ENCODE results near the gene HMCN2.

Gene HMCN2

DNA sequence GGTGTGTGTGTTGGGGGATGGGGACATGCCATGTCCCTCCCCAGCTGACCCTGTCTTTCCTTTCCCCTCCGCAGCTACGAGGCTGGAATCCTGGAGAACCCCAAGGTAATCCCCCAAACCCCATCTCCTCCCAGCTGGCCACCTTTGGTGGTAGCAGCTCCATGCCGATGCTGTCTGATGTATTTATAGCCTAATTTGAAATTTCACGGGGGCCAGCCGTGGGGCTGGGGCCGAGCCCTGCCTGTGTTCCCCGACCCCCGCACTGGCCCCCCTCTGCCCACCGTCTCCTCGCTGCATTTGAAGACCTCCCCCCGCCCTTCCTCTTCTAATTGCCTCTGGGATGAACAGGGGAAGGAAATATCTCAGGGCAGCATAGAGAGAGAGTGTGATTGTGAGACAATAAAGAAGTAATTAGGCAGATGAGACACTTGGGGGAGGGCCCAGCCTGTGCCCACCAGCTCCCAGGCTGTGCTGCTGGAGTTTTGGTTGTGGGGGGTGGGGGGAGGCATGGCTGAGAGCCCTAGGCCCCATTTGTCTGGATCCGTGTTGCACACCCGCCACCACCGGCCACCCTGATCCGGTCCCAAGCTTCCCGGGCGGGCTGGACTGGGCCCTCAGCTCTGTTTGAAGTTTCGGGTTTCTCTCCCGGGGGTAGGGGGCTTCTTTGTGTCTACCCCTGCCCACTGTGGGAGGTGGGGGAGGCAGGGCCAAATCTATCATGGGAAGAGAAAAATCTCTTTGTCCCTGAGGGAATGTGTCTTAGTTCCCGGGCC, 206.0 kb downstream of the HMCN2 start:
- DNase-seq (ENCODE audit: low spot score): no peak

DNA sequence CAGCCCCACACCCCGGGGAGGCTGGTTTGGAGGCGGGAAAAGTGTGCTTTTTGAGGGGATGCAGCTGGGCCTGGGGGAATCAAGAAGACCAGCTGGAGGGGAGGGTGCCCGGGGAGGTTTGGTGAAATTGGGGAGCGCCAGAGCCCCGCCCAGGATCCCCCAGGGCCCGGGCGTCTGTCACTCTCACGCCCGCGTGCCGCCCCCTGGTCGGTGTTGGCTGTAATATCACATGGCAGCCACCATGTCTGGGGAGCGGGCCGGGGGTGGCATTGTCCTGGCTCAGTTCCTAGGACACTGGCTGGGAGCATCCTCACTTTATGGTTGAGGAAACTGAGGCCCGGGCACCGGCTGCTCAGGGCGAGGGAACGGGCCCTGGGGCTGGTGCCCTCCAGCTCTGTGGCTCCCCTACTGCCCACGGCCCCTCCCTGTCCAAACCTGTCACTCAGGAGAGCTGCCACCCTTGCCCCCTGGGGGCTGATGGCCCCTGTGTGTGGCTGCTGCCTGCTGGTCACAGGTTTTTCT, 206.7 kb downstream of the HMCN2 start:
- no peak for DNase-seq (ENCODE audit: low spot score)

DNA sequence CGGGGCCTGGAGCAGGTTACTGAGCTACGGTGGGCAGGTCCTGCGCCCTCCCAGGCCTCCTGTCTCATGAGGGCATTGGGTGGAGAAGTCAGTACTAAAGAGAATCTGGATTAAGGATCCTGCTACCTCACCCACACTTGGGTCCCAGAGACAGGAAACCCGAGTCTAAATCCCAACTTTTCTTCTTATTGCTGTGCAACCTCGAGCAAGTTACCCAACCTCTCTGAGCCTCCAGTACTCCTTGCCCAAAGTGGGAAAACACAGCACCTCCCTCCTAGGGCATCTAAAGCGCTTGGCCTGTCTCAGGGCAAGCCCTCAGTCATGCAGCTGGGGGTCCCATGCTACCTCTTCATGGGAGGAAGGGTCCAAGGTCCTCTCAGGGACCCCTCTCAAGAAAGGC, 207.4 kb downstream of the HMCN2 start:
- DNase-seq (ENCODE audit: low spot score): no peak

DNA sequence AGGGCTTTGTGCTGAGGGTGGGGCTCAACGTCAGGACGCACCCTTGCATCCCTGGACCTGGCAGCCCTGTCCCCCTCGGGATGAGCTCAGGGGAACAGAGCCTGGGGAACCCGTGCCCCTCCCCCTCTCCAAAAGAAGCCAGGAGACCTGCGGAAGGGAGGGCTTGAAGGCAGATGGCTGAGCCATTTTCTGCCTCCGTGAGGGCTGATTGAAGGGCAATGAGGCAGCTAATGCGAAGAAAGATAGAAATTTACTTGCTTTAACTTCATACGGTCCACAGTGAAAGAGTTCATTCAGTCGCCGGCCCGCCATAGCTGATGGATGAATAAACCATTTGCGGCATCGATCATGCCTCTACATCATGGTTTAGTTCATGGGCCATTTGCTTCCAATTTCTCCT, 208.0 kb downstream of the HMCN2 start:
- no peak for DNase-seq (ENCODE audit: low spot score)

DNA sequence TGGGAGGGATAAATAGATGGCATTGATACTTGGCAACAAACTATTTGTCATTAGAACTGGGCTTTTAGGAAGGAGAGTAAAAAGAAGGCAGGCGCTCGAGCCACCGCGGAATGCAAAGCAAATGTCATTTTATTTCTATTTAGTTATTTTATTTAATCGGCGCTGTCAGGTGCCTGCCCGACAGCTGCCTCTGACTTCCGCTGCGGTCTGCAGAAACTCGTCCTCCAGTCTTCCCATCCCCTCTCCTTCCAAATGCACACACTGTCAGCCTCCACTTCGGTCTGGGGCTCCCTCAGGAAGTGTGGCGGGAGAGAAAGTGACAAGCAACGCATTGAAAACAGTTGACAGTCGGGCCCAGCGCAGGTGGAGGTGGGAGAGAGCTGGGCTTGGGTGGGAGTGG, 208.5 kb downstream of the HMCN2 start:
- DNase-seq (ENCODE audit: low spot score): no peak

DNA sequence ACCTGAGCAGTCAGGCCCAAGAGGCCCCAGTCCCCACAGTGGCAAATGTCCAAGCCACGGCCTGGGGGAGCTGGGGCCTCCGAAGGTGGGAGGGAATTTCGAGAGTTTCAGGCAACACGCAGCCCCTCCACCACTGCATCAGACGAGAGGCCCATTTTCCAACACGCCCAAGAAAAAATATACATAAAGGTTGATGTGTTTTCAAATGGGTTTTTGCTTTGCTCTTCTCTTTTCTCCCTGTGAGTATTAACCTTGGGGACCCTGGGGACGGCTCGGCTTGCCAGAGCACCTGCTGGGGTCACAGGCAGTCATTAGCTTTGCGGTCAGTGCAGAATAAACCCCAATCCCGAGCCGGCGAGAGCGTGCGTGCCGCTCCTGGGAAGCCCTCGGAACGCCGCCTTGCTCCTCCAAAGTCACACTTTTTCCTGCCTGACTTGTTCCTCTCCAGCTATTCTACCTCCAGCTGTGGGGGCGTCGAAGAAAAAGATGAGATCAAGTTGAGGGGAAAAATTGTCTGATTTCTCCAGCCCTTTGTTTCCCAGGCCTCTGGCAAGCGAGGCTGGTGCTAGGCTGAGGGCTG, 210.7 kb downstream of the HMCN2 start:
- no peak for DNase-seq (ENCODE audit: low spot score)

DNA sequence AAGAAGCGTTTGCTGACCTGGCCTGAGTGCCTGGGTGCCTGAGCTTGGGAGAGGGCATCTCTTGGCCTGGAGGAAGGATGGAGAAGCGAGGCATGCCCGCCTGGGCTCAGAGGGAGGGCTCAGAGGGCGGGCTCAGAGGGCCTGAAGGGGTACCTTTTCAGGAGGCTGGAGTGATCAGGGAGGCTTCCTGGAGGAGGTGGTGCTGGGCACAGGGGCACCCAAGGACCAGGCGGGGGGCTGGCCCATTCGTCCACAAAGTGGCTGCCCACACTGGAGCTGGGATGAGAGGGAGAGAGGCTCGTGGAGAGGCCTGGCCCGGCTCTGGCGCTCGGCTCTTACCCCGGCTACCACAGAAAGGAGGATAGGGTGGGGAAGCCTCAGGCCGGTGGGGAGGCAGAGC, 212.0 kb downstream of the HMCN2 start:
- DNase-seq (ENCODE audit: low spot score): no peak

DNA sequence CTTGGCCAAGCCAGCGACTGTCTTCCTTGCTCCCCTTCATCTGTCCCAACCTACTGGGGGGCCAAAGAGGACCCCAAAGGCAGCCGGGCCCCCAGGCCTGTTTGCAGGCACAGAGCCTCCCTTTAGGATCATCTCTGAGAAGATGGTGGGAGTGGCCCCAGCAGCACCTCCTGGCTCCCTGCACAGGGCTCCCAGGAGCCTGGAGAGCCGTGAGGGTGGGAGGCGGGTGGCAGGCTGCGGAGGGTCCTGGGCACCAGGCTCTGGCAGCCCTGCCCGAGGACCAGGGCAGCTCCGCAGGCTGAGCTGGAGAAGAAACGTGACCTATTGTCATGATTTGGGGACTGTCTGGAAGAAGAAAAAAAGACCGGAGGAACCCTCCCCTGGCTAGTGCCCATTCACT, 212.6 kb downstream of the HMCN2 start:
- no peak for DNase-seq (ENCODE audit: low spot score)

DNA sequence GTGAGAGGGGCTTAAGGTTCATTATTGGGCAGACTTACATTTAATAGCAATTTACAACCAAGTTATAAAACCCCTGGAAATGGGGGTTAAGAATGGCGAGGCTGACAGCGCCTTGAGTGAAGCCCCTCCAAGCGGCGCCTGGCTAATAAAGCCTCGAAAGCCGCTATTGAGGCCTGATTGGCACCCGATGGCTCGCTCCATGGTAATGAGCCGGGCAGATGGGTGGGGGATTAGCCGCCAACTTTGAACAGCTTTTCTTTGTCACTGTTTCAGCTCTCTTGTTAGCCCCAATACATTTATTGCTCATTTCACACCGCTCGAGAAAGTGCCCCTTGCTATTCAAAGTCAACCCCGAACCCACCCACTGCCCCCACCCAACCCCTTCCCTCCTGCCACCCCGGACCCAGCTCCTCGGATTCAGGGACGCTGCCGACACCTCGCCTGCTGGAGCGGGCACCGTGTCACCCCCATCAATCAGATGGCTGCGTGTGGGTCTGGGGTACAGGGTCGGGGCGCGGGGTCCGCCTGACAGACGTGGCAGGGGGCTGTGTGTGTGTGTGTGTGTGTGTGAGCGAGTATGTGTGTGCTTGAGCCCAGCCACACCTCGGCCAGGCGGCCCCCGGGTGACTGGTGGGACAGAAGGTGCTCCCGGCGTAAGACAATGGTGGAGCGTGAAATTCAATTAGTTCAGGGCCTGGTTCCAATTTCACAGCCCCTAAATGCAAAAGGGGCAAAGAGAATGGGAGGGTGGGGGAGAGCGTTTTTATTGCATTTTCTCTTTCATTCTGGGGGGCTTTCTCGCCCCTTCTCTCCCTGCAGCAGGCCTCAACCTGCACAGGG, 213.4 kb downstream of the HMCN2 start:
- DNase-seq (ENCODE audit: low spot score): no peak

DNA sequence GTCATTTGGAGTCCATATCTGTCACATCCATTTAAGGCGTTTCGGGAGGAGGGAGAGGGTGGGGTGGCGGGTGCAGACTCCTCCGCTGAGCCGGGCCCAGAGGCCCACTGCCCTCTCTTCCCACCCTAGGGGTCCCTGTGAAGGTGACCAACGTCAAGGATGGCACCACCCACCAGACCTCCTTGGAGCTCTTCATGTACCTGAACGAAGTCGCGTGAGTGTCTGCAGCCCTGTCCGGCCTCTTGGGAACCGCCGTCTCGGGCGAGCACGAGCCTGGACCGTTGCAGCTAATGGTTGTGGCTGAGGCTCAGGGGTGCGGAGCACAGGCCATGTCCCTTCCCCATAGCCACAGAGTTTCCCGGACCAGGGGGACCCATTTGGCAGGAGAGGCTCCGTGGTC, 214.0 kb downstream of the HMCN2 start:
- no peak for DNase-seq (ENCODE audit: low spot score)

DNA sequence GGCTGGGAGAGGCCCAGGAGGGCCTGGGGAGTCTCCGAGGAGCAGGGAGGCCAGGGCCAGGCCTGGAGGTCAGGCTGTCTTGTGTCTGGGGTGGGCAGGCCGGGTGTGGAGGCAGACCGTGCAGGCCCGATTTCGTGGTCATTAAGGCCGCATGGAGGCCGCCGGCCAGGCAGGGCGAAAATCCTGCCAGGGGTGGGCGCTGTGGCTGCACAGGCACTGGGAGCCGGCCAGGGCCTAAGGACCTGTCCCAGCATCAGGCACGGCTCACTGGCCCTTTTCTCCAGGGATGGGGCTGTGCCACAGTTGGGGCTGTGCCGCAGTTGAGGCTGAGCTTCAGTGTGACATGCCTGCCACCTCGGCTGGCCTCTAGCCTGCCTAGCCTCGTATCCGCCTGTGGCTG, 215.1 kb downstream of the HMCN2 start:
- no peak for DNase-seq (ENCODE audit: low spot score)

DNA sequence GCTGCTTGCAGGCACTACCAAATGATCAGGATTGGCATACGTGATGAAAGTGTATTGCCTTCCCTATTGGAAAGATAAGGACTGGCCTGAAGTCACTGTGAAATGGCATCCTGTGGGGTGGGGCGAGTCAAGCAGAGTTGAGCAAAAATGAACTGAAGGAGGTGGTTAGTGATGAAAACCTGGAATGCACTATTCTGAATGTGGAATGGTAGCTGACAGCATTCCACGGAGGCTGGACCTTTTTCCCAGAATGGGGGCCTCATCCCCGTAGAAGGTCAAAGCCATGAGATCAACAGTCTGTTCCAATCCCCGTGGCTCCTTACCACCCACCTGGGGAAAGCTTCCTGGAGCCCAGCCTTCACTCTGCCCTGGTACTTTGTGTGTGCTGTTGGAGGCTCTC, 216.9 kb downstream of the HMCN2 start:
- DNase-seq (ENCODE audit: low spot score): no peak

DNA sequence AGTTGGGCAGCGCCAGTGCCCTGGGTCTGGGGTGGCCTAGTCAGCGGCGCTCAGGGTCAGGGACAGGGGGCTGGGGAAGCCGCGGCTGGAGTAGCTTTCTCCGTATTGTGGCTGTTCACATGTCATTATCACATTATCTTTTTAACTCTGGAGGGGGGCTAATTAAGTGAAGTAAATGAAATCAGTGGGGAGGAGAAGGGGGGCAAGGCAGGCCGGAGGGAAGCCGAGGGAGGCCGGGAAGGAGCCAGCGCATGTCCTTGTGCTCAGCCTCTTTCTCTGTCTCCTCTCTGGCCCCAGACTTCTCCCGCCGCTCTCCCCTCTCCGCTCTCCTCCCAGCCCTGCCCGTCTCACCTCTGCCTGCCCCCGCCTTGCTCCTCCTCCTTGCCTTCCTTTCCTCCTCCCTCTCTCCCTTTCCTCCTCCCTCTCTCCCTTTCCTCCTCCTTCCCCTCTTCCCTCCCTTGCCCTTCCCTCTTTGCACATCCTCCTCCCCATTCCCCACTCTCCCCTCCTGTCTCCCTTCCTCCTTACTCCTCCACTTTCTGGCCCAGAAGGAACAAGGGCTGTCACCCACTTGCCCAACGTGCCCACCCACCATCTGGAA, 217.9 kb downstream of the HMCN2 start:
- DNase-seq (ENCODE audit: low spot score): no peak

Data from germinal center (tissue), 1 donor.